Smooth muscle cell of the coronary artery (primary cell): ENCODE data around the gene ZBTB8A. TPM values are rescaled to one million over a fixed set of nuclear protein-coding genes. Genes with fewer than 3 reads are reported as not detected.

Experiments used
- total RNA-seq: library from RNA; depleted of rRNA; stranded (reverse); fragments of >200 nt; gene quantifications from 2 replicates; pipeline ENCODE4 v1.2.3, GENCODE V29; 2014; ENCODE audit warnings: low replicate concordance

The ZBTB8A gene
- 3.7 and 7.4 TPM in 2 replicates for total RNA-seq

GRCh38 chr1:32538887-32539583 is at the start of gene ZBTB8A:
TSS of gene ZBTB8A (plus strand) at chr1:32539427. CDS start at chr1:32592932, 53,505 bp downstream.

DNA sequence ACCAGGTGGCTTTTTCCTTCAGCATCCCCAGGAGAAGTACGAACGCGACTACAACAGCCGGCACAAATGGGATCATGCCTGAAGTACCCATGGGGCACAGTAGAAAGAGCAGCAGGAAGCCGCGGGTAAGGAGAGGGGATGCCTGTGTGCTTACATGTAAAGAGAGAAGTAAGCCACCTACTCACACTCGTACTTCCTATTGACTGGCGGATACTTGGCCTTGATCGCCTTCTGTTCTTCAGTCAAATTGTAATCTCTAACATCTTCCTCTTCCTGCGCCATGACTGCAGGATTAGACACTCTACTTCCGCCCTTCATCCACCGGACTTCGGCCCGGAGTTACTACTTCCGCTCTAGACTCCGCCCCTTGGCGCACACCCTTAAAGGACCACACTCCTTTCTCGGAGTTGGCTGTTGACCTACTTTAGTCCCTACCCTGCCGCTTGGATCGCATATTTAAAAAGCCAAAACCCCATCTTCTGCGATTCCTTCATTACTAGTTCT is 111.1 kb downstream of the ZBTB8A start, which contains the start of gene ZBTB8OS:
Gene ZBTB8OS (minus strand): TSS at position 303 of the 504 bp plus-strand sequence. CDS start 21 bp downstream, at position 282.

DNA sequence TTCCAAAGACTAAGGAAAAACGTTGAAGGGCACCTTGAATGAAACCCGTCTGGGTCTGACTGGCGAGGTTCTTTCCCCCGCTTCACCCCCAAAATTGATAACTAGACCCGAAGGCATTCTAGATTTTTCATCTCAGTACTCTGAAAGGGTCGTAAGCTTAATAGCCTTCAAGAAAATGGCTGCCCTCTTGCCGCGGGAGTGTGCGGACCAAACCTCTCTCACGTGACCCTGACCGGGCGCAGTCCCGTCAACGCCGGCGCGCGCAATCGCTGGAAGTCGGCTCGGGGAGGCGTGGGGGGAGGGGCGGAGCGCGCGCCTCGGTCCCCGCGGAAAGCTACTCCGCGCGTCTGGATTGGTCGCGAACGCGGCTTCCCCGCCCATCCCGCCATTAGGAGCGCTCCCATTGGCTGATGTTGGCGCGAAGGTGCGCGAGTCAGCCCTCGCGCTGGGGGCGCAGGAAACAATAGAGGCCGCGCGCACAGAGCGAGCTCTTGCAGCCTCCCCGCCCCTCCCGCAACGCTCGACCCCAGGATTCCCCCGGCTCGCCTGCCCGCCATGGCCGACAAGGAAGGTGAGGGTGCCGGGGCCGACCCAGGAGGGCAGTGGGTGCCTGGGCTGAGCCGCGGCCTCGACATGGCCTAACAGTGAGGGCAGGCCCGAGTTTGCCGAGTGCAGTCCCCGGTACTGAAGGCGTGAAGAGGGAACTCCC is 111.7 kb downstream of the ZBTB8A start, which contains the start of gene RBBP4:
Gene RBBP4 (plus strand): TSS at position 457 of the 709 bp plus-strand sequence. CDS start 99 bp downstream, at position 556.

Other genes with a start within 250 kb of the ZBTB8A start
- gene HDAC1, start 247.3 kb upstream of the ZBTB8A start, total RNA-seq: 71.0 and 91.6 TPM in 2 replicates
- gene MARCKSL1, start 203.2 kb upstream of the ZBTB8A start, total RNA-seq: 13.3 and 54.2 TPM in 2 replicates
- 0.30 and 1.9 TPM in 2 replicates for gene FAM229A, start 176.9 kb upstream of the ZBTB8A start, total RNA-seq
- gene TSSK3, start 176.9 kb upstream of the ZBTB8A start, total RNA-seq: 0.15 and 0.59 TPM in 2 replicates
- gene BSDC1, start 145.0 kb upstream of the ZBTB8A start, total RNA-seq: 37.9 and 52.7 TPM in 2 replicates
- 0.23 TPM in 1 of 2 replicates, not detected in the other for gene ZBTB8B, start 74.4 kb upstream of the ZBTB8A start, total RNA-seq
- 47.3 and 64.0 TPM in 2 replicates for gene ZBTB8OS, start 111.1 kb downstream of the ZBTB8A start, total RNA-seq
- 72.9 and 93.5 TPM in 2 replicates for gene RBBP4, start 111.8 kb downstream of the ZBTB8A start, total RNA-seq
- 39.5 and 52.4 TPM in 2 replicates for gene SYNC, start 163.3 kb downstream of the ZBTB8A start, total RNA-seq